HCT116 (cell line): ENCODE results near the gene INTU. TPM values are rescaled to one million over a fixed set of nuclear protein-coding genes. Genes with fewer than 3 reads are reported as not detected.

ENCODE experiments used
- ATAC-seq: fragments of 200-7000 bp; cut with Tn5 transposase; 2 replicates; pipeline ENCODE4 v1.9.1; 2020; ENCODE audit warnings: mild to moderate bottlenecking, moderate library complexity
- BruUV-seq: library from RNA; stranded (reverse); fragments of 400-500 nt; replicated peaks from 2 replicates; lab custom pipeline; 2021; lab: Mats Ljungman, UMichigan
- CTCF ChIA-PET: fragments of 300-600 bp; sonication (Branson Sonifier 250); formaldehyde crosslinking; loops from one replicate; lab custom pipeline; 2021; ENCODE audit warnings: antibody characterized with exemption; lab: Charles Lee
- POLR2A ChIA-PET: fragments of 300-600, 350-600 bp; sonication (Branson Sonifier 250); formaldehyde crosslinking; loops from one replicate; lab custom pipeline; 2021; ENCODE audit warnings: antibody characterized with exemption; lab: Charles Lee
- RAD21 ChIA-PET, 2 experiments: fragments of 300-600 bp; sonication (Branson Sonifier 250); formaldehyde crosslinking; loops; one replicate each; lab custom pipeline; 2023; ENCODE audit warnings: low total read pairs in 2 of 2; ENCODE audit not compliant: uncharacterized antibody in 2 of 2, unreplicated experiment in 2 of 2, low non-redundant PET in 1 of 2; lab: Charles Lee
- DNase-seq: peaks from one replicate; pipeline ENCODE4 v3.0.0-alpha.2; 2010; ENCODE audit warnings: low read depth, low spot score
- H2AFZ ChIP-seq: fragments of 200-600 bp; shearing (Covaris generic), sonication (generic); 2 replicates; pipeline ENCODE4 v1.6.1; 2017; ENCODE audit warnings: low read depth, mixed run types, mixed read lengths, antibody characterized with exemption, low read length; ENCODE audit not compliant: poor library complexity, severe bottlenecking
- H3K27ac ChIP-seq: 2 replicates; pipeline ENCODE4 v1.5.1; 2012; ENCODE audit warnings: low read depth, low read length
- H3K27me3 ChIP-seq: fragments of 200-600 bp; sonication (generic); 2 replicates; pipeline ENCODE4 v1.6.1; 2016; ENCODE audit warnings: mixed run types, low read length, mixed read lengths; ENCODE audit not compliant: insufficient read depth
- H3K36me3 ChIP-seq, 2 experiments: fragments of 200-500 bp in 1 of 2; fragments of 200-600 bp in 1 of 2; sonication (Bioruptor generic) in 1 of 2; sonication (generic) in 1 of 2; 2 replicates each; pipeline versions ENCODE4 v1.5.1 to v1.6.1; 2014 to 2016; ENCODE audit warnings: low read length in 2 of 2, inconsistent platforms in 1 of 2, mixed read lengths in 1 of 2, mixed run types in 1 of 2; ENCODE audit not compliant: insufficient read depth in 2 of 2, control insufficient read depth in 1 of 2
- H3K4me1 ChIP-seq, 2 experiments: fragments of 200-600 bp in 1 of 2; sonication (generic) in 1 of 2; 2 replicates each; pipeline versions ENCODE4 v1.5.1 to v1.6.1; 2012 to 2017; ENCODE audit warnings: low read length in 2 of 2, inconsistent platforms in 1 of 2, mild to moderate bottlenecking in 1 of 2, mixed read lengths in 1 of 2, mixed run types in 1 of 2, moderate library complexity in 1 of 2; ENCODE audit not compliant: insufficient read depth in 2 of 2, control insufficient read depth in 1 of 2
- H3K4me2 ChIP-seq: fragments of 200-600 bp; sonication (generic); 2 replicates; pipeline ENCODE4 v1.6.1; 2017; ENCODE audit warnings: mixed run types, low read length, mixed read lengths
- H3K4me3 ChIP-seq, 2 experiments: fragments of 200-600 bp in 1 of 2; sonication (generic) in 1 of 2; replicated peaks in 1 of 2; 2 replicates each; pipeline ENCODE4 v1.5.1; 2011 to 2016; ENCODE audit warnings: low read length in 2 of 2, control low read depth in 1 of 2, low read depth in 1 of 2, mild to moderate bottlenecking in 1 of 2, mixed read lengths in 1 of 2, mixed run types in 1 of 2
- H3K79me2 ChIP-seq: fragments of 200-600 bp; sonication (generic); 2 replicates; pipeline ENCODE4 v1.6.1; 2017; ENCODE audit warnings: mild to moderate bottlenecking, mixed run types, low read length, moderate library complexity, mixed read lengths; ENCODE audit not compliant: insufficient read depth
- H3K9ac ChIP-seq: fragments of 200-600 bp; sonication (generic); 2 replicates; pipeline ENCODE4 v1.6.1; 2016; ENCODE audit warnings: low read length, mixed read lengths
- H3K9me2 ChIP-seq: fragments of 200-600 bp; sonication (generic), shearing (Covaris generic); 2 replicates; pipeline ENCODE4 v1.6.1; 2017; ENCODE audit warnings: mixed run types, mild to moderate bottlenecking, moderate library complexity; ENCODE audit not compliant: insufficient read depth
- H3K9me3 ChIP-seq, 2 experiments: fragments of 200-500 bp in 1 of 2; fragments of 200-600 bp in 1 of 2; sonication (Bioruptor generic) in 1 of 2; sonication (generic) in 1 of 2; 2 replicates each; pipeline ENCODE4 v1.6.1; 2014 to 2017; ENCODE audit warnings: low read length in 2 of 2, mixed read lengths in 2 of 2, inconsistent platforms in 1 of 2, low read depth in 1 of 2, mild to moderate bottlenecking in 1 of 2, mixed run types in 1 of 2, moderate library complexity in 1 of 2; ENCODE audit not compliant: control insufficient read depth in 1 of 2, insufficient read depth in 1 of 2
- H4K20me1 ChIP-seq: fragments of 200-600 bp; sonication (generic), shearing (Covaris generic); 2 replicates; pipeline ENCODE4 v1.6.1; 2017; ENCODE audit warnings: mixed run types, mild to moderate bottlenecking, moderate library complexity; ENCODE audit not compliant: insufficient read depth
- ATF3 ChIP-seq: IDR thresholded peaks from 2 replicates; pipeline ENCODE4 v1.6.1; 2012
- CBX3 ChIP-seq: IDR thresholded peaks from 2 replicates; pipeline ENCODE4 v1.6.1; 2012; ENCODE audit warnings: low read depth
- CTCF ChIP-seq, 3 experiments: fragments of 200-600 bp in 1 of 3; sonication (generic) in 1 of 3; IDR thresholded peaks in 2 of 3; conservative IDR thresholded peaks in 1 of 3; 2 replicates each; pipeline ENCODE4 v1.5.1; 2012 to 2017; ENCODE audit warnings: low read depth in 2 of 3, low read length in 2 of 3, antibody characterized with exemption in 1 of 3, borderline replicate concordance in 1 of 3, control low read depth in 1 of 3, mild to moderate bottlenecking in 1 of 3, mixed read lengths in 1 of 3, mixed run types in 1 of 3, moderate library complexity in 1 of 3; ENCODE audit not compliant: insufficient read depth in 1 of 3
- EGR1 ChIP-seq: IDR thresholded peaks from 2 replicates; pipeline ENCODE4 v1.6.1; 2012; ENCODE audit warnings: low read depth
- EZH2 ChIP-seq: fragments of 200-600 bp; sonication (generic); IDR thresholded peaks from 2 replicates; pipeline ENCODE4 v1.6.1; 2017; ENCODE audit warnings: antibody characterized with exemption, mixed run types
- EZH2phosphoT487 ChIP-seq: fragments of 200-600 bp; IDR thresholded peaks from 2 replicates; pipeline ENCODE4 v1.6.1; 2018; ENCODE audit warnings: antibody characterized with exemption, borderline replicate concordance
- FOSL1 ChIP-seq: IDR thresholded peaks from 2 replicates; pipeline ENCODE4 v1.6.1; 2012; ENCODE audit warnings: low read depth
- JUND ChIP-seq: IDR thresholded peaks from 2 replicates; pipeline ENCODE4 v1.6.1; 2012
- POLR2A ChIP-seq: IDR thresholded peaks from 2 replicates; pipeline ENCODE4 v1.7.0; 2011; ENCODE audit warnings: borderline replicate concordance; ENCODE audit not compliant: insufficient read depth, insufficient read length; ENCODE audit errors: extremely low read depth
- POLR2AphosphoS5 ChIP-seq: IDR thresholded peaks from 2 replicates; pipeline ENCODE4 v1.6.1; 2011; ENCODE audit warnings: mild to moderate bottlenecking, low read depth, low read length, moderate library complexity
- RAD21 ChIP-seq: IDR thresholded peaks from 2 replicates; pipeline ENCODE4 v1.6.1; 2012; ENCODE audit warnings: low read depth, mild to moderate bottlenecking
- SIN3A ChIP-seq: IDR thresholded peaks from 2 replicates; pipeline ENCODE4 v1.6.1; 2012; ENCODE audit warnings: low read depth
- SP1 ChIP-seq: IDR thresholded peaks from 2 replicates; pipeline ENCODE4 v1.6.1; 2012; ENCODE audit warnings: low read depth
- SRF ChIP-seq: IDR thresholded peaks from 2 replicates; pipeline ENCODE4 v1.6.1; 2012; ENCODE audit warnings: low read depth
- TCF7L2 ChIP-seq: IDR thresholded peaks from 2 replicates; pipeline ENCODE4 v1.7.0; 2011; ENCODE audit warnings: borderline replicate concordance, inconsistent platforms; ENCODE audit not compliant: insufficient read depth, insufficient read length; ENCODE audit errors: extremely low read depth
- YY1 ChIP-seq: IDR thresholded peaks from 2 replicates; pipeline ENCODE4 v1.6.1; 2011; ENCODE audit warnings: low read length, low read depth, moderate library complexity, mild to moderate bottlenecking; ENCODE audit not compliant: insufficient replicate concordance; ENCODE audit errors: extremely low read depth
- ZBTB33 ChIP-seq: IDR thresholded peaks from 2 replicates; pipeline ENCODE4 v1.6.1; 2011; ENCODE audit warnings: mild to moderate bottlenecking, low read length, moderate library complexity; ENCODE audit not compliant: insufficient replicate concordance; ENCODE audit errors: extremely low read depth
- ZFX ChIP-seq: fragments of 450-650 bp; IDR thresholded peaks from 2 replicates; pipeline ENCODE4 v1.6.1; 2017
- intact Hi-C: fragments of 100-400 bp; cut with micrococcal nuclease; formaldehyde crosslinking; loops from 2 replicates; pipeline ENCODE4 v1.10.0; 2022
- total RNA-seq: library from RNA; stranded (reverse); gene quantifications from one replicate; pipeline ENCODE4 v1.2.1, GENCODE V29; 2021; ENCODE audit not compliant: unreplicated experiment

The INTU gene
- total RNA-seq, 1 experiment from 2014 or later: 12.0 TPM

GRCh38 chr4:127634181-127634580, 1.4 kb downstream of the INTU start (continued):
- no peak for TF ChIP-seq ZBTB33
- TF ChIP-seq FOSL1: no peak
- no peak for TF ChIP-seq EZH2
- no peak for TF ChIP-seq RAD21
- TF ChIP-seq YY1: no peak
- no peak for TF ChIP-seq ZFX
- TF ChIP-seq EGR1: no peak
- no peak for TF ChIP-seq EZH2phosphoT487
- TF ChIP-seq ATF3: no peak
- no peak for TF ChIP-seq JUND
- TF ChIP-seq SRF: no peak
- no peak for TF ChIP-seq SP1

GRCh38 chr4:127641524-127641923, 8.8 kb downstream of the INTU start:
- BruUV-seq: no TSS peak
- ATAC-seq: no peak
- TF ChIP-seq CTCF (IDR thresholded peaks at IDR 0.05 in 2 of 3, conservative IDR thresholded peaks at IDR 0.05 in 1 of 3; ENCODE audit: borderline replicate concordance in 1 of 3, insufficient read depth in 1 of 3, low read depth in 2 of 3, low read length in 2 of 3) (no peak), SIN3A (no peak), ATF3 (no peak), FOSL1 (no peak), SP1 (no peak), POLR2AphosphoS5 (no peak), EGR1 (no peak), ZBTB33 (no peak), POLR2A (no peak), RAD21 (no peak), CBX3 (no peak), YY1 (no peak), TCF7L2 (no peak), JUND (no peak)

More at GRCh38 chr4:127641524-127641923, 8.8 kb downstream of the INTU start:
- intact Hi-C loops: no loop called here
- H3K4me3 ChIP-seq: no peak overlapping the region
- H3K4me1 ChIP-seq: no peaks in the 10 kb centered on the region
- H3K27ac ChIP-seq: no peak overlapping the region
- RAD21 ChIA-PET: no interaction called here
- DNase-seq: no peak
- no peaks in the 10 kb centered on the region for H3K9me3 ChIP-seq
- POLR2A ChIA-PET: no interaction called here
- no peaks in the 10 kb centered on the region for H3K79me2 ChIP-seq
- peaks cover 0 to 11% of the 10 kb centered on the region in 2 experiments; a peak in 2 of 4 replicates for H3K36me3 ChIP-seq
- H4K20me1 ChIP-seq: no peaks in the 10 kb centered on the region
- H3K27me3 ChIP-seq: no peaks in the 10 kb centered on the region
- H2AFZ ChIP-seq: no peak overlapping the region
- no peak overlapping the region for H3K4me2 ChIP-seq
- CTCF ChIA-PET: no interaction called here
- no peak overlapping the region for H3K9ac ChIP-seq
- H3K9me2 ChIP-seq: no peaks in the 10 kb centered on the region; the same call in 1 of the 2 replicates
